ENCODE data around the gene FBXO38. TPM values are rescaled to one million over a fixed set of nuclear protein-coding genes. Genes with fewer than 3 reads are reported as not detected.

Gene FBXO38
- total RNA-seq, 1 donor: 69.8 TPM

- H3K27ac ChIP-seq (ENCODE audit: low read depth, low read length): no peak overlapping the region
- H4K20me1 ChIP-seq (ENCODE audit: insufficient read depth, low read length): no peaks in the 10 kb centered on the region
- no peak for TF ChIP-seq CTCF (IDR thresholded peaks at IDR 0.05; ENCODE audit: extremely low read depth, low read depth, low read length)
- no peak for DNase-seq (ENCODE audit: insufficient read length, low spot score, missing footprints)
- no peak overlapping the region for H3K4me3 ChIP-seq (ENCODE audit: insufficient read depth, low read length)
- H3K4me1 ChIP-seq (ENCODE audit: insufficient read depth, low read length): no peaks in the 10 kb centered on the region
- no peaks in the 10 kb centered on the region for H3K9me3 ChIP-seq (ENCODE audit: low read depth, low read length)
- no peak overlapping the region for H3K4me2 ChIP-seq (ENCODE audit: insufficient read depth, low read length)
- H2AFZ ChIP-seq (ENCODE audit: low read length): no peak overlapping the region
- H3K27me3 ChIP-seq (ENCODE audit: insufficient read depth, low read length): no peaks in the 10 kb centered on the region
- peaks cover 45% of the 10 kb centered on the region for H3K36me3 ChIP-seq (ENCODE audit: insufficient read depth, low read length)
- H3K79me2 ChIP-seq (ENCODE audit: insufficient read depth, low read length): no peaks in the 10 kb centered on the region
These were observed 43.7 kb downstream of the FBXO38 start for GRCh38 chr5:148427370-148428042.

GRCh38 chr5:148428848-148429247 lies 45.1 kb downstream of the FBXO38 start:
- no peaks in the 10 kb centered on the region for H4K20me1 ChIP-seq (ENCODE audit: insufficient read depth, low read length)
- H3K9me3 ChIP-seq (ENCODE audit: low read depth, low read length): no peaks in the 10 kb centered on the region
- H3K36me3 ChIP-seq (ENCODE audit: insufficient read depth, low read length): peaks cover 47% of the 10 kb centered on the region
- H3K27ac ChIP-seq (ENCODE audit: low read depth, low read length): no peak overlapping the region
- no peaks in the 10 kb centered on the region for H3K79me2 ChIP-seq (ENCODE audit: insufficient read depth, low read length)
- no peaks in the 10 kb centered on the region for H3K4me1 ChIP-seq (ENCODE audit: insufficient read depth, low read length)
- no peak overlapping the region for H3K4me2 ChIP-seq (ENCODE audit: insufficient read depth, low read length)
- no peak overlapping the region for H2AFZ ChIP-seq (ENCODE audit: low read length)
- DNase-seq (ENCODE audit: insufficient read length, low spot score, missing footprints): no peak
- TF ChIP-seq CTCF (IDR thresholded peaks at IDR 0.05; ENCODE audit: extremely low read depth, low read depth, low read length): no peak
- H3K4me3 ChIP-seq (ENCODE audit: insufficient read depth, low read length): no peak overlapping the region
- H3K27me3 ChIP-seq (ENCODE audit: insufficient read depth, low read length): no peaks in the 10 kb centered on the region

- peaks cover 30% of the 10 kb centered on the region for H3K36me3 ChIP-seq (ENCODE audit: insufficient read depth, low read length)
- H3K4me1 ChIP-seq (ENCODE audit: insufficient read depth, low read length): no peaks in the 10 kb centered on the region
- no peak for TF ChIP-seq CTCF (IDR thresholded peaks at IDR 0.05; ENCODE audit: extremely low read depth, low read depth, low read length)
- H3K27ac ChIP-seq (ENCODE audit: low read depth, low read length): no peak overlapping the region
- H3K4me3 ChIP-seq (ENCODE audit: insufficient read depth, low read length): no peak overlapping the region
- DNase-seq (ENCODE audit: insufficient read length, low spot score, missing footprints): no peak
- no peaks in the 10 kb centered on the region for H4K20me1 ChIP-seq (ENCODE audit: insufficient read depth, low read length)
- no peak overlapping the region for H2AFZ ChIP-seq (ENCODE audit: low read length)
- no peaks in the 10 kb centered on the region for H3K9me3 ChIP-seq (ENCODE audit: low read depth, low read length)
- H3K79me2 ChIP-seq (ENCODE audit: insufficient read depth, low read length): no peaks in the 10 kb centered on the region
- H3K27me3 ChIP-seq (ENCODE audit: insufficient read depth, low read length): no peaks in the 10 kb centered on the region
- no peak overlapping the region for H3K4me2 ChIP-seq (ENCODE audit: insufficient read depth, low read length)
These were observed 50.1 kb downstream of the FBXO38 start for GRCh38 chr5:148433826-148434225.

GRCh38 chr5:148436029-148436428 lies 52.3 kb downstream of the FBXO38 start:
- no peaks in the 10 kb centered on the region for H3K27me3 ChIP-seq (ENCODE audit: insufficient read depth, low read length)
- no peak for DNase-seq (ENCODE audit: insufficient read length, low spot score, missing footprints)
- H3K27ac ChIP-seq (ENCODE audit: low read depth, low read length): no peak overlapping the region
- H3K4me3 ChIP-seq (ENCODE audit: insufficient read depth, low read length): no peak overlapping the region
- peaks cover 50% of the 10 kb centered on the region for H3K36me3 ChIP-seq (ENCODE audit: insufficient read depth, low read length)
- H4K20me1 ChIP-seq (ENCODE audit: insufficient read depth, low read length): no peaks in the 10 kb centered on the region
- H3K9me3 ChIP-seq (ENCODE audit: low read depth, low read length): no peaks in the 10 kb centered on the region
- H3K79me2 ChIP-seq (ENCODE audit: insufficient read depth, low read length): no peaks in the 10 kb centered on the region
- H3K4me1 ChIP-seq (ENCODE audit: insufficient read depth, low read length): no peaks in the 10 kb centered on the region
- TF ChIP-seq CTCF (IDR thresholded peaks at IDR 0.05; ENCODE audit: extremely low read depth, low read depth, low read length): no peak
- no peak overlapping the region for H3K4me2 ChIP-seq (ENCODE audit: insufficient read depth, low read length)
- H2AFZ ChIP-seq (ENCODE audit: low read length): no peak overlapping the region
